Measurements from ENCODE around the gene DIS3L2. TPM values are rescaled to one million over a fixed set of nuclear protein-coding genes. Genes with fewer than 3 reads are reported as not detected.
A peak's percentile ranks its signal among the peaks of the same experiment; 100 is the strongest.

The DIS3L2 gene
- total and polyA plus RNA-seq, 2 of the 8 experiments (the other 6 are each of a cell fraction or from before 2014, with no cell fraction given): 11.5 to 21.6 TPM

DNA sequence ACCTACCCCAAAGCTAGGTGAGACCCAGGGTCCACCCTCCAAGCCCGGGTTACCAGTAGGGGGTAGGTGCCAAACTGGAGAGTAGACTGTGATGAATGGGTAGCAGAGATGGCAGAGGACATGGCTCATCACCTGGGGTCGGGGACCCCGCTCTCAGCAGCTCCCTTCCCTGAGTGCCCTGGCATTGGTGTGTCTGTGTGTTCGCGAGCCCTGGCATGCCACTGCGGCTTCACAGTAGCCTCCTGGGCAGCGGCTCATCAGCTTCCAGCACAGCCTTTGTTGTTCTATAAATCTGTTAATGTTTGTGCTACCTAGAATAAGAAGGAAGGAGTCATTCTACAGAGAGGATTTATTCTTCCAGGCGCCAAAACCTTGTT lies 354.4 kb downstream of the DIS3L2 start:
- no peak overlapping the region for H2AFZ ChIP-seq (ENCODE audit: low read length)
- no peaks in the 10 kb centered on the region for H3K79me2 ChIP-seq (ENCODE audit: control insufficient read depth in 1 of 2, insufficient read depth in 2 of 2, low read length in 2 of 2)
- H3K4me2 ChIP-seq (ENCODE audit: insufficient read depth in 1 of 2, low read depth in 2 of 2, low read length in 2 of 2): no peak overlapping the region
- no peak overlapping the region for H3K56ac ChIP-seq (replicated peaks; ENCODE audit: insufficient read length, low read depth, low read length)
- H2BK5ac ChIP-seq (ENCODE audit: low read depth, low read length): no peak overlapping the region
- H2BK20ac ChIP-seq (ENCODE audit: low read length): no peak overlapping the region
- ChIA-PET CTCF (ENCODE audit: partially characterized antibody) (interaction anchor here (0.6 to 2.0 kb wide), 8 partner anchors 8 to 414 kb away, joined by 3 to 6 read pairs (median 4); partner anchors contain the start of gene NPPC), POLR2A (ENCODE audit: partially characterized antibody) (no interaction called here)
- H3K27ac ChIP-seq (ENCODE audit: low read depth, low read length): no peak overlapping the region
- no peaks in the 10 kb centered on the region for H3K36me3 ChIP-seq (ENCODE audit: control insufficient read depth in 2 of 4, insufficient read depth in 4 of 4, low read length in 3 of 4)
- no peak overlapping the region for H2AK5ac ChIP-seq (ENCODE audit: low read depth, low read length)
- no peak overlapping the region for H4K5ac ChIP-seq (ENCODE audit: insufficient read length, low read depth, low read length)
- no peak overlapping the region for H4K91ac ChIP-seq (replicated peaks; ENCODE audit: insufficient read length, low read length)
- no peak overlapping the region for H2BK12ac ChIP-seq (ENCODE audit: low read depth, low read length)
- H3K18ac ChIP-seq (ENCODE audit: extremely low read depth, low read length): no peak overlapping the region
- 0 out of 2 replicates have a peak, but pooled peaks cover 2% of the 10 kb centered on the region for H3K79me1 ChIP-seq (ENCODE audit: low read depth, low read length)
- peaks cover 7% of the 10 kb centered on the region in 2 experiments for H3K9me3 ChIP-seq (ENCODE audit: insufficient read depth in 2 of 2, low read depth in 1 of 2, low read length in 1 of 2)
- H3K23ac ChIP-seq (ENCODE audit: insufficient read length): no peak overlapping the region
- 0 out of 2 replicates have a peak overlapping the region, but pooled peaks have one; percentile 72 for H2BK15ac ChIP-seq (ENCODE audit: low read length)
- no peak overlapping the region for H3K9ac ChIP-seq (replicated peaks in 1 of 4; ENCODE audit: extremely low read depth in 1 of 4, low read depth in 3 of 4, low read length in 3 of 4)
- no peak overlapping the region for H3K14ac ChIP-seq (ENCODE audit: insufficient read length)
- H4K20me1 ChIP-seq (replicated peaks in 1 of 2; ENCODE audit: control insufficient read depth in 1 of 2, insufficient read depth in 2 of 2, low read length in 2 of 2): peaks cover 0 to 2% of the 10 kb centered on the region in 2 experiments
- no peaks in the 10 kb centered on the region for H3K27me3 ChIP-seq (replicated peaks in 1 of 4; ENCODE audit: control insufficient read depth in 3 of 4, extremely low read depth in 1 of 4, insufficient read depth in 3 of 4, low read length in 3 of 4)
- DNase-seq (ENCODE audit: low read depth in 1 of 2, low spot score in 2 of 2) (no peak), FAIRE-seq (no peak)
- no peak overlapping the region for H3K4ac ChIP-seq (replicated peaks; ENCODE audit: insufficient read length, low read depth, low read length)
- 97% methylated on average over 8 of the region's 8 CpGs; no CpG with 5 or more reads in 1 of the 2 experiments for WGBS, 2 experiments (ENCODE audit: extremely low coverage in 1 of 2, insufficient coverage in 1 of 2, insufficient read length in 1 of 2, insufficient replicate concordance in 2 of 2, low coverage in 1 of 2, low lambda C conversion rate in 2 of 2, missing lambda C conversion rate in 1 of 2)
- no peaks in the 10 kb centered on the region for H3K23me2 ChIP-seq (ENCODE audit: low read depth, low read length)
- no peaks in the 10 kb centered on the region for H3K4me1 ChIP-seq (replicated peaks in 1 of 4; ENCODE audit: control insufficient read depth in 3 of 4, insufficient read depth in 4 of 4, low read length in 3 of 4)
- H2BK120ac ChIP-seq (replicated peaks; ENCODE audit: low read depth, low read length): no peak overlapping the region
- no peak overlapping the region for H3K4me3 ChIP-seq (ENCODE audit: extremely low read depth in 1 of 4, insufficient read depth in 2 of 4, low read depth in 3 of 4, low read length in 4 of 4)
- no peak overlapping the region for H4K8ac ChIP-seq (ENCODE audit: extremely low read depth, insufficient read depth, low read length)
- TF ChIP-seq KDM4A (IDR thresholded peaks at IDR 0.05; ENCODE audit: low read depth, low read length, severe bottlenecking) (no peak), CEBPB (IDR thresholded peaks at IDR 0.05; ENCODE audit: low read depth, low read length) (no peak), HDAC2 (IDR thresholded peaks at IDR 0.05; ENCODE audit: borderline replicate concordance in 1 of 2, low read depth in 2 of 2, low read length in 2 of 2) (no peak), TAF7 (optimal IDR thresholded peaks at IDR 0.05; ENCODE audit: borderline replicate concordance, low read depth, low read length) (no peak), POLR2A (IDR thresholded peaks at IDR 0.05; ENCODE audit: control extremely low read depth in 1 of 2, low read depth in 2 of 2, low read length in 2 of 2) (no peak), SIN3A (conservative IDR thresholded peaks at IDR 0.05 in 1 of 2, IDR thresholded peaks at IDR 0.05 in 1 of 2; ENCODE audit: low read depth in 1 of 2, low read length in 2 of 2) (no peak), CBX8 (IDR thresholded peaks at IDR 0.05; ENCODE audit: borderline replicate concordance, low read depth, low read length) (no peak), RAD21 (IDR thresholded peaks at IDR 0.05 in 1 of 2, conservative IDR thresholded peaks at IDR 0.05 in 1 of 2; ENCODE audit: low read depth in 2 of 2, low read length in 2 of 2) (no peak), MAFK (IDR thresholded peaks at IDR 0.05; ENCODE audit: low read depth, low read length) (no peak), BACH1 (IDR thresholded peaks at IDR 0.05; ENCODE audit: low read length) (no peak), JUND (IDR thresholded peaks at IDR 0.05; ENCODE audit: low read length) (no peak)
- TF ChIP-seq, protein P1, sequence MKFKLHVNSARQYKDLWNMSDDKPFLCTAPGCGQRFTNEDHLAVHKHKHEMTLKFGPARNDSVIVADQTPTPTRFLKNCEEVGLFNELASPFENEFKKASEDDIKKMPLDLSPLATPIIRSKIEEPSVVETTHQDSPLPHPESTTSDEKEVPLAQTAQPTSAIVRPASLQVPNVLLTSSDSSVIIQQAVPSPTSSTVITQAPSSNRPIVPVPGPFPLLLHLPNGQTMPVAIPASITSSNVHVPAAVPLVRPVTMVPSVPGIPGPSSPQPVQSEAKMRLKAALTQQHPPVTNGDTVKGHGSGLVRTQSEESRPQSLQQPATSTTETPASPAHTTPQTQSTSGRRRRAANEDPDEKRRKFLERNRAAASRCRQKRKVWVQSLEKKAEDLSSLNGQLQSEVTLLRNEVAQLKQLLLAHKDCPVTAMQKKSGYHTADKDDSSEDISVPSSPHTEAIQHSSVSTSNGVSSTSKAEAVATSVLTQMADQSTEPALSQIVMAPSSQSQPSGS (IDR thresholded peaks at IDR 0.05; ENCODE audit: low read length): no peak

Data from H1 (cell line).